ENCODE results near the gene GTF2F2.

- TF ChIP-seq CTCF (IDR thresholded peaks at IDR 0.05) = no peak
- TF ChIP-seq REST (IDR thresholded peaks at IDR 0.05) = no peak
- no peak for TF ChIP-seq EHMT2 (IDR thresholded peaks at IDR 0.05; ENCODE audit: low read depth)
- TF ChIP-seq EP300 (IDR thresholded peaks at IDR 0.05) = no peak
- no peak for TF ChIP-seq JUN (IDR thresholded peaks at IDR 0.05)
- TF ChIP-seq RAD21 (conservative IDR thresholded peaks at IDR 0.05 in 1 of 2, IDR thresholded peaks at IDR 0.05 in 1 of 2) = no peak
- TF ChIP-seq RFX5 (IDR thresholded peaks at IDR 0.05) = no peak
- TF ChIP-seq BHLHE40 (IDR thresholded peaks at IDR 0.05; ENCODE audit: low read depth, low read length) = no peak
- no peak for TF ChIP-seq RNF2 (IDR thresholded peaks at IDR 0.05; ENCODE audit: borderline replicate concordance, low read depth)
- TF ChIP-seq CEBPB (IDR thresholded peaks at IDR 0.05) = no peak
- no peak for TF ChIP-seq KDM1A (IDR thresholded peaks at IDR 0.05; ENCODE audit: low read depth)
- no peak for TF ChIP-seq PBX3 (IDR thresholded peaks at IDR 0.05)
- TF ChIP-seq RCOR1 (IDR thresholded peaks at IDR 0.05; ENCODE audit: low read depth, low read length) = no peak
- TF ChIP-seq BCL3 (IDR thresholded peaks at IDR 0.05) = no peak
Observed at GRCh38 chr13:45224176-45224575, 103.9 kb downstream of the GTF2F2 start.

Measured in A549 (cell line).